Measurements from ENCODE around the gene SLC27A2.

Gene SLC27A2

DNA sequence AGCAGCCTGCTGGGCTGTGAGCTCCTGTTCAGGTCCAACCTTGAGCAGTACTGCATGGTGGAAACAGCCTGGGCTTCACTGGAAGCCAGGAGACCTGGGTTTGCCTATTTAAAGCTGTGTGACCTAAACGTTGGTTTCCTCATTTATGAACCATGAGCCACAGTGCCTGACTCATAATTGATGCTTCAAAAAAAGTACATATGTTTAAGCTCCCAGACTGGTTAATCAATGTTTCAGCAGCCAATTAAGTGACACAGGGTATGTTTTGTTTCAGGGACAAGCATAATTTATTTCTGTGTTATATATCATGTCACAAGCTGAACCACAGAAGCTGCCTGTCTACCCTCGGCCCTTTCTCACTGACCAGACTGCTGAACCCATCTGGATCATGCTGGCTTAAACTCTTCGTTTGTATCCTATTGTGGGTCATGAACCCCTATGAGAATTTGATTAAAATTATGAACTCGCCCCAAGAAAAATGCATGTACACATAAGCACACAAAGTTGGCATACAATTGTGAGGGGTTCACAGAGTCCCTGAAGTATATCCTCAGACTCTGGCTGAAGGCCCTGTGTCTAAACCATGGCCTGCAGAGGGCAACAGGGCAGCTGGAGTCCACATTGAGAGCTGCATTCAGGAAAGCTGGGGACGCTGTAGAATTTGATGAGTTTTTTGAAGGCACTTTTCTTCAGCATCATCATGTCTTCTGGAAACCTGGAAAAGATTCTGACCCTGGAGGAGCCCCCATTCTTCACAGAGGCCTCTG lies 59.9 kb downstream of the SLC27A2 start:
- TF ChIP-seq, protein P1, sequence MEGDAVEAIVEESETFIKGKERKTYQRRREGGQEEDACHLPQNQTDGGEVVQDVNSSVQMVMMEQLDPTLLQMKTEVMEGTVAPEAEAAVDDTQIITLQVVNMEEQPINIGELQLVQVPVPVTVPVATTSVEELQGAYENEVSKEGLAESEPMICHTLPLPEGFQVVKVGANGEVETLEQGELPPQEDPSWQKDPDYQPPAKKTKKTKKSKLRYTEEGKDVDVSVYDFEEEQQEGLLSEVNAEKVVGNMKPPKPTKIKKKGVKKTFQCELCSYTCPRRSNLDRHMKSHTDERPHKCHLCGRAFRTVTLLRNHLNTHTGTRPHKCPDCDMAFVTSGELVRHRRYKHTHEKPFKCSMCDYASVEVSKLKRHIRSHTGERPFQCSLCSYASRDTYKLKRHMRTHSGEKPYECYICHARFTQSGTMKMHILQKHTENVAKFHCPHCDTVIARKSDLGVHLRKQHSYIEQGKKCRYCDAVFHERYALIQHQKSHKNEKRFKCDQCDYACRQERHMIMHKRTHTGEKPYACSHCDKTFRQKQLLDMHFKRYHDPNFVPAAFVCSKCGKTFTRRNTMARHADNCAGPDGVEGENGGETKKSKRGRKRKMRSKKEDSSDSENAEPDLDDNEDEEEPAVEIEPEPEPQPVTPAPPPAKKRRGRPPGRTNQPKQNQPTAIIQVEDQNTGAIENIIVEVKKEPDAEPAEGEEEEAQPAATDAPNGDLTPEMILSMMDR (conservative IDR thresholded peaks at IDR 0.05), result no peak
- no peak overlapping the region for H3K27ac ChIP-seq

GRCh38 chr15:50244153-50244552 lies 62.2 kb downstream of the SLC27A2 start:
- H3K27ac ChIP-seq, result no peak overlapping the region
- TF ChIP-seq, protein P1 (conservative IDR thresholded peaks at IDR 0.05), result no peak

GRCh38 chr15:50244959-50245624 lies 63.1 kb downstream of the SLC27A2 start:
- H3K27ac ChIP-seq, result no peak overlapping the region
- TF ChIP-seq, protein P1 (conservative IDR thresholded peaks at IDR 0.05), result no peak

DNA sequence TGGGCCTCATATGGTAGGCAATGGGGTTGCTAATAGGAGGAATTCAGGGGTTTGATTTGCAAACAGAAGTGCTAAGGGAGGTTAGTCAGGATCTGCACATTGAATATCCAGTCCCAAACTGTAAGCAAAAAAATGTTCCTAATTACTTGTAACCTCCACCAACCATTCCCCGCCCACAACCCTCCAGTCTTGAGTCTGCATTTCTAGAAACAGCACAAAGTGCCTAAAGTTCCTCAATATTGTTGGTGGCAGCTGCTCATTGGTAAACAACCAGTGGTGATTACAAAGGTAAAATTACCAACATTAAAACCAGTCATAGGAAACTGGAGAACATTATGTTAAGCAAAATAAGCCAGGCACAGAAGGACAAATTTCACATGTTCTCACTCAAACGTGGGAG lies 64.6 kb downstream of the SLC27A2 start:
- TF ChIP-seq, protein P1 (conservative IDR thresholded peaks at IDR 0.05), result no peak
- H3K27ac ChIP-seq, result no peak overlapping the region

DNA sequence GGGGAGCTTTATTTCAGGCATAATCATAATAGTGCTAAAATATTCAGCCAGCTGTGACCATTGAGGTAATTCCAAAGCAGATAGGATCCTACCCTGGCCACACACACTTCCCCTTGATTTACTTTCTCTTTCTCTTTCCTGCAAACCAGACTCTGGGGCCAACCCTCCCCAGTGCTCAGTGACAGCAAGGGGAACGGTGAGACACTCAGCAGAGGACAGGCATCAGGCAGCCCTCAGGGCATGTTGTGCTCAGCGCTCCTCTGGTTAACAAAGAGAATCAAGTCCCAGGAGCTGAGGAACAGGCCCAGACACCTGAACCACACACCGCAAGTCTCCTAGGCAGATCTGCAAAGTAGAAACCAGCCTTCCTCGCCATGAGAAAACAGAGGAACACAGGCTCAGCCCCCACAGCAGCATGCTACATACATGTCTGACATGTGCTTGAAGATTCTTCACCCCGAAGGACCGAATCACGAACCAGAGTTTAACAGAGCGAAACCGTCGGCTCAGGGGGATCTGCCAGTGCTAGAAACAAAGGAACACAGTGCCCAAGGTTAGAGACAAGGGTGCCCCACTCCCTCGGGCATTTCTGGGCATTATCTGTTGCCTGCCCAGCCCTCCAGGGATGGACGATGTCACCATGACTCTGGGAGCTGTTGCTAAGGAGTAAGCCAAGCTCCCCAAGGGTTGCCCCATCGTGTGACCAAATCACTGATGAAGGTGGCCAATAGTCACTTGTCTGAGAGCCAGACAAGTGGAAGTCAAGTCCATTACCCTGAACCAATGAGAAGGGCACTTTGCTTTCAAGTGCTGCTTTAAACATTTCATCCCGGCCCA lies 66.0 kb downstream of the SLC27A2 start:
- TF ChIP-seq, protein P1 (conservative IDR thresholded peaks at IDR 0.05), result no peak
- H3K27ac ChIP-seq, result no peak overlapping the region

DNA sequence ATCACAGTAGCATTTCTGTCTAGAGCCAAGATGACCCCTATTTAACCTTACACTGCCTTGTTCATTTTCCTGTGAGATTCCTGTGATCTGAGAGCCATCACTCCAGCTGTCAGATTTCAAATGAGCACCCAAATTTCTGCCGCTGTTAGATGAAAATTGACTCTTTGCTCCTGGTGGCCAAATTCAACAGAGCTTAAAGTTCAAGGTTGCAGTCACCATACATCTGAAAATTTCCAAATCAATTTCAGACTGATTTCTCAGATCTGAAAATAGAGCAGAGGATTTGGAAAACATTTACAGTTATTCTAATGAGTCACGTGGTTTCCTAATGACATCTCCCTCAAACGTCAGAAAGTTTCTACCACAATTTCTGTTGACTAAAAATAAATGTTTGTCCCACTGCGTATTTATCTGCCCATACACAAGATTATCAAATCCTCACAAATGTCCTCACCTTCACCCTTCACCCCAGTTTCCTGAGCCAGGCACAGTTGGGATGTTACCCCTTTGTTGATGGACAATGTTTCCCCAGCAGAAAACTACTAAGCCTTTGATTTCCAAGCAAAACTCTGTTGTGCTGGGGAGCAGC lies 67.1 kb downstream of the SLC27A2 start:
- no peak overlapping the region for H3K27ac ChIP-seq
- TF ChIP-seq, protein P1 (conservative IDR thresholded peaks at IDR 0.05), result no peak

DNA sequence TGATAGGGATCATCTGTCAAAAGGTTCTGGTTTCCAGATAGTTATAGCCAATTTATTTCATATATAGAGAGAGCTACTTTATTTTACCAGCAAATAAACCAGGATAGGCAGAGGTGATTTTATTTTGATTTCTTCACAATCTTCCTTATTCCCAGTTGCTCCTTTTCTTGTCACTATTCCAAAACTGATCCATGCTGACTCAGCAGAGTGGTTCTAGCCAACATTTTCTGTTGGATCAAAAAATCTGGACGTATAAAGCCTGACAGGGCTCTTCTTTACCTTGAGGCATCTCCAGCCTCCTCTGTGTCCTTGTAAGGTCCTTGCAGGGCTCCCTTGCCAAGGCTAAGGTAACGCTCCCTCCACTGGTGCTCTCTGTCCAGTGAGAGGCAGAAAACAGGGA lies 67.7 kb downstream of the SLC27A2 start:
- TF ChIP-seq, protein P1 (conservative IDR thresholded peaks at IDR 0.05), result no peak
- no peak overlapping the region for H3K27ac ChIP-seq

Data from VCaP (cell line).